HPDE6-E6E7 (cell line): ENCODE measurements around the gene NOXO1.
A peak's percentile ranks its signal among the peaks of the same experiment; 100 is the strongest.
"Not testable (repeated sequence)": the region's sequence is repeated elsewhere in the genome, so short reads cannot be mapped to it uniquely, and the experiment has no call there.

Experiments
- DNase-seq: peaks from one replicate; pipeline ENCODE4 v3.0.0; 2011; ENCODE audit warnings: missing footprints; ENCODE audit errors: extremely low spot score

The NOXO1 gene

GRCh38 chr16:1942047-1942809 is 39.0 kb downstream of the NOXO1 start:
- no peak for DNase-seq

GRCh38 chr16:1941162-1942046 is 39.9 kb downstream of the NOXO1 start:
- DNase-seq: no peak

- DNase-seq: no peak
Measured at GRCh38 chr16:1940273-1941161, 40.8 kb downstream of the NOXO1 start.

GRCh38 chr16:1939833-1940232 is 41.4 kb downstream of the NOXO1 start:
- DNase-seq: not testable (repeated sequence)

- DNase-seq: no peak
Measured at GRCh38 chr16:1938910-1939309, 42.4 kb downstream of the NOXO1 start.

GRCh38 chr16:1938316-1938715 is 43.0 kb downstream of the NOXO1 start:
- DNase-seq: no peak

GRCh38 chr16:1936945-1937479 is 44.3 kb downstream of the NOXO1 start:
- no peak for DNase-seq

GRCh38 chr16:1933097-1933661 is 48.1 kb downstream of the NOXO1 start:
- DNase-seq: no peak

GRCh38 chr16:1932050-1933028 is 48.9 kb downstream of the NOXO1 start:
- DNase-seq: peak; percentile 54

GRCh38 chr16:1930338-1930720 is 50.9 kb downstream of the NOXO1 start:
- DNase-seq: no peak

GRCh38 chr16:1929578-1930337 is 51.5 kb downstream of the NOXO1 start:
- peak; percentile 95 for DNase-seq

- DNase-seq: no peak
Measured at GRCh38 chr16:1929105-1929504, 52.2 kb downstream of the NOXO1 start.
